Measurements from ENCODE around the gene SPCS3. TPM values are rescaled to one million over a fixed set of nuclear protein-coding genes. Genes with fewer than 3 reads are reported as not detected.
A peak's percentile ranks its signal among the peaks of the same experiment; 100 is the strongest.
"Not testable (repeated sequence)": the region's sequence is repeated elsewhere in the genome, so short reads cannot be mapped to it uniquely, and the experiment has no call there.

SPCS3 gene
- total RNA-seq, 1 donor from 2014 or later = 65.9 TPM

- Mint-ChIP-seq H3K9me3 (ENCODE audit: unreplicated experiment) (no peaks in the 10 kb centered on the region), H3K4me1 (ENCODE audit: low read depth, unreplicated experiment) (peaks cover 2% of the 10 kb centered on the region), H3K27ac (ENCODE audit: unreplicated experiment) (no peak overlapping the region), H3K4me3 (ENCODE audit: unreplicated experiment) (no peak overlapping the region), H3K27me3 (ENCODE audit: unreplicated experiment) (no peaks in the 10 kb centered on the region), H3K36me3 (ENCODE audit: unreplicated experiment) (no peaks in the 10 kb centered on the region)
- DNase-seq = no peak
- TF ChIP-seq CTCF (IDR thresholded peaks at IDR 0.05; ENCODE audit: partially characterized antibody, unreplicated experiment) = no peak
Measured at GRCh38 chr4:176274441-176274840, 45.3 kb upstream of the SPCS3 start.

- H3K27ac Mint-ChIP-seq (ENCODE audit: unreplicated experiment) = no peak overlapping the region
- H3K9me3 Mint-ChIP-seq (ENCODE audit: unreplicated experiment) = no peaks in the 10 kb centered on the region
- H3K36me3 Mint-ChIP-seq (ENCODE audit: unreplicated experiment) = no peaks in the 10 kb centered on the region
- H3K27me3 Mint-ChIP-seq (ENCODE audit: unreplicated experiment) = no peaks in the 10 kb centered on the region
- no peak overlapping the region for H3K4me3 Mint-ChIP-seq (ENCODE audit: unreplicated experiment)
- no peak for TF ChIP-seq CTCF (IDR thresholded peaks at IDR 0.05; ENCODE audit: partially characterized antibody, unreplicated experiment)
- DNase-seq = no peak
- H3K4me1 Mint-ChIP-seq (ENCODE audit: low read depth, unreplicated experiment) = peaks cover 2% of the 10 kb centered on the region
Measured at GRCh38 chr4:176276710-176277109, 43.1 kb upstream of the SPCS3 start.

- peaks cover 2% of the 10 kb centered on the region for H3K4me1 Mint-ChIP-seq (ENCODE audit: low read depth, unreplicated experiment)
- H3K9me3 Mint-ChIP-seq (ENCODE audit: unreplicated experiment) = no peaks in the 10 kb centered on the region
- no peak overlapping the region for H3K27ac Mint-ChIP-seq (ENCODE audit: unreplicated experiment)
- peak; percentile 69 for DNase-seq
- peak; percentile 15 for TF ChIP-seq CTCF (IDR thresholded peaks at IDR 0.05; ENCODE audit: partially characterized antibody, unreplicated experiment)
- H3K27me3 Mint-ChIP-seq (ENCODE audit: unreplicated experiment) = no peaks in the 10 kb centered on the region
- no peaks in the 10 kb centered on the region for H3K36me3 Mint-ChIP-seq (ENCODE audit: unreplicated experiment)
- H3K4me3 Mint-ChIP-seq (ENCODE audit: unreplicated experiment) = no peak overlapping the region
Measured at GRCh38 chr4:176277162-176277904, 42.4 kb upstream of the SPCS3 start.

GRCh38 chr4:176279560-176279959 is 40.2 kb upstream of the SPCS3 start:
- not testable (repeated sequence) for H3K27me3 Mint-ChIP-seq (ENCODE audit: unreplicated experiment); H3K27ac Mint-ChIP-seq (ENCODE audit: unreplicated experiment)

GRCh38 chr4:176286728-176287127 is 33.0 kb upstream of the SPCS3 start:
- Mint-ChIP-seq H3K27me3 (ENCODE audit: unreplicated experiment) (no peaks in the 10 kb centered on the region), H3K36me3 (ENCODE audit: unreplicated experiment) (no peaks in the 10 kb centered on the region), H3K4me3 (ENCODE audit: unreplicated experiment) (no peak overlapping the region), H3K27ac (ENCODE audit: unreplicated experiment) (no peak overlapping the region), H3K4me1 (ENCODE audit: low read depth, unreplicated experiment) (no peaks in the 10 kb centered on the region), H3K9me3 (ENCODE audit: unreplicated experiment) (no peaks in the 10 kb centered on the region)
- DNase-seq = no peak
- TF ChIP-seq CTCF (IDR thresholded peaks at IDR 0.05; ENCODE audit: partially characterized antibody, unreplicated experiment) = no peak

More at GRCh38 chr4:176279560-176279959, 40.2 kb upstream of the SPCS3 start:
- not testable (repeated sequence) for H3K9me3 Mint-ChIP-seq (ENCODE audit: unreplicated experiment); H3K4me1 Mint-ChIP-seq (ENCODE audit: low read depth, unreplicated experiment); H3K4me3 Mint-ChIP-seq (ENCODE audit: unreplicated experiment); H3K36me3 Mint-ChIP-seq (ENCODE audit: unreplicated experiment); DNase-seq
